NCI-H526 treated with DMSO at 0.1 percent for 48 hours (cell line): ENCODE results near the gene SHROOM1.
A peak's percentile ranks its signal among the peaks of the same experiment; 100 is the strongest.
"Not testable (repeated sequence)": the region's sequence is repeated elsewhere in the genome, so short reads cannot be mapped to it uniquely, and the experiment has no call there.

Source experiments
- DNase-seq: peaks from one replicate; lab custom pipeline; 2025; lab: John Stamatoyannopoulos, UW

SHROOM1 gene

DNA sequence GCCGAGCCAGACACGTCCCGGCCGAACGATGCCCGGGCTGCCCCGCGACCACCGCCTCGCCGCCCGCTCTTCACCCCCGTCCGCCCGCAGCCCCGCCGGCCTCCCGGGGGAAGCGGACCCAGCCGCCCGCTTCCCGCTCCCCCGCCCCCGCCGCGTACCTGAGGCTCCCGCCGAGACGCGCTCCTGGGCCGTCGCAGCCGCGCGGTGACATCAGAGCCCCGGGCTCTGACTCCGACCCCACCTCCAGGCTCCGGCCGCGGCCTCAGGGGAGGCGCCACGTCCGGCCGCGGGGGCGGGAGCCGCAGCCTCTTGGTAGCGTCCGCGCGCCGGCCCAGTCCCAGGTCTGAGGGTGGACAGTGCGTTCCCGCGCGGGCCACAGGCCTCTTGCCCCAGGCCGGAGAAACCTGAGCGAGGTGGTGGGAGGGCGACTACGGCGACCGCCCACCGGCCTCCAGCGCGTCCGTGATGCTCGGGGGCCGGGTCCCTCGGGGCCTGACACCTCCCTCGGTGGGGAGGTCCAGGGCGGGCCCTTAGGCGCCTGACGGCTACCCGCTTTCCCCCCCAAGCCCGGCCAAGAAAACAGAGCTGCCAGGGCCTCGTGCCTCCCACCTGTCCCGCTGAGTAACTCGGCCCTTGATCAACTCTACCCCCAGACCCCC lies at the start of gene SHROOM1:
Gene SHROOM1, minus strand, starts transcription at position 212 of the 659 bp plus-strand sequence. CDS start 4,507 bp downstream, outside the sequence.
- DNase-seq, result no peak

- DNase-seq, result no peak
These were observed 47.5 kb upstream of the SHROOM1 start for GRCh38 chr5:132877938-132878337.

DNA sequence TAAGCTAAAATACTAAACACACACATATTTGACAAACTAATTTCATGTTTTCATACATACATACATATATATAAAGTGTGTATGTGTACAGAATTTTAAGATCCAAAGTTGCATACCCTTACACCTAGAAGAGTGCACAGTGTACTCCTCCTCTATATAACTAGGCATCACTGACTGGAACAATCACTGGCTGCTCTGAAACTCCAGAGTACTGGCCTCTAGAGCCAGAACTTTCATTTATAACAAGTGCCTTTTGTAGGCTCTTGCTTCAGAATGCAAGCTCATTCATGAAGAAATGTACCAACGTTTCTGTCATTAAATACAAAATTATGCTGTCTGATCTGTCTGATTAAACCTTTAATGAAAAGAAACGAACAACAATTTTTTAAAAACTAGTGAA lies 47.0 kb upstream of the SHROOM1 start:
- DNase-seq, result no peak

GRCh38 chr5:132876020-132876759 lies 45.7 kb upstream of the SHROOM1 start:
- DNase-seq, result no peak

- DNase-seq, result no peak
These were observed 43.5 kb upstream of the SHROOM1 start for GRCh38 chr5:132873930-132874271.

- DNase-seq, result no peak
These were observed 42.9 kb upstream of the SHROOM1 start, which contains the start of gene LEAP2 for GRCh38 chr5:132873119-132873929. LEAP2 (plus strand) TSS chr5:132873668; CDS start chr5:132873695, 27 bp downstream.

DNA sequence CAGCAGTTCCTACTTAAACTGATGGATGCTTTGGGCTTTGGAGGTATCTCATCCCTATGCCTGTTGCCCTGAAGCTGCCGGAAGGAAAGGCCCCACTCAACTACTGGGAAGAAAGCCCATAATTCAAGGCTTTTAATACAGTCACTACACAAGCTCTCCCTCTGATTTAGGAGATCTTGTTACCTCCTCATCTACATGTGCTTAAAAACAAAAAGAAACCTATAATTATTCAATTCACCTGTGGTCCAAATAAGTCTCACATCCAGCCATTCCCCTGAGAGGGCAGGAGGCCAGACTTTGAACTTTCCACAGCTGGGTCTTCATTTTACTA lies 42.3 kb upstream of the SHROOM1 start:
- DNase-seq, result no peak

GRCh38 chr5:132871459-132872284 lies 41.2 kb upstream of the SHROOM1 start:
- DNase-seq, result no peak

GRCh38 chr5:132870801-132871200 lies 40.4 kb upstream of the SHROOM1 start:
- no peak for DNase-seq

DNA sequence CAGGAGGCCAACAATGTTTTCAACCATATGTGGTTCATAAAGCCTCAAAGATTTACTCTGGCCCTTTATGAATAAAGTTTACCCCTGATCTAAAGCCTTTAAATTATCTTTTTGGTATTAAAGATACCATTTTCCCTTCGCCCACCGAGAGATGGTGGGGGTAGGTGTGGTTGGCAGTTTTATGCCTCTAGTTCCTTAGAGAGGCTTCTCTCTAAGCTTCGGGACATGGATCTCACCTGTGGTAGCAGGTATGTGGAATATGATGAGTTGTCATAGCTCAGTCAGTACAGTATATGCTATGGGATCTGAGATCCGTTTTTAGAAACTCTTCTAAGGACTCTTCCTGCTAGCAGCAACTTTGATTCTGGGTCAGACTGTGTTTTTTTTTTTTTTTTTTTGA lies 38.3 kb upstream of the SHROOM1 start:
- no peak for DNase-seq

DNA sequence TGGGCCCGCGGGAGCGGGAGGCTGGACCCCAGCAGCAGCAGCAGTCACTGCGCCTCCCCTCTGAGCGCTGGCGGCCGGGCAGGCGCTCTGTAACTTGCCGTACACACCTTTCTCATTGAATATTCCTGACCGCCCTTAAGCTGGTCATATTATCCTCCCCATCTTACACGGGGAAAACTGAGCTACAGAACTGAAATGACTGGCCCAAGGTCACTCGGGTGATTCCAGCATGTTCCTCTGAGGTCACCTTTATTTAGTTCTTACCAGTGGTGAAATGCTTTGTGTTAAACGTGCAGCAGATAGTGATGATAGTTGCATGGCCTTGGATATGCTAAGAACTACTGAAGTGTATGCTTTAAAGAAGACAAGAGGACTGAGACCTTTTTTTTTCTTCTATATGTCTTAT lies 36.6 kb upstream of the SHROOM1 start:
- no peak for DNase-seq

DNA sequence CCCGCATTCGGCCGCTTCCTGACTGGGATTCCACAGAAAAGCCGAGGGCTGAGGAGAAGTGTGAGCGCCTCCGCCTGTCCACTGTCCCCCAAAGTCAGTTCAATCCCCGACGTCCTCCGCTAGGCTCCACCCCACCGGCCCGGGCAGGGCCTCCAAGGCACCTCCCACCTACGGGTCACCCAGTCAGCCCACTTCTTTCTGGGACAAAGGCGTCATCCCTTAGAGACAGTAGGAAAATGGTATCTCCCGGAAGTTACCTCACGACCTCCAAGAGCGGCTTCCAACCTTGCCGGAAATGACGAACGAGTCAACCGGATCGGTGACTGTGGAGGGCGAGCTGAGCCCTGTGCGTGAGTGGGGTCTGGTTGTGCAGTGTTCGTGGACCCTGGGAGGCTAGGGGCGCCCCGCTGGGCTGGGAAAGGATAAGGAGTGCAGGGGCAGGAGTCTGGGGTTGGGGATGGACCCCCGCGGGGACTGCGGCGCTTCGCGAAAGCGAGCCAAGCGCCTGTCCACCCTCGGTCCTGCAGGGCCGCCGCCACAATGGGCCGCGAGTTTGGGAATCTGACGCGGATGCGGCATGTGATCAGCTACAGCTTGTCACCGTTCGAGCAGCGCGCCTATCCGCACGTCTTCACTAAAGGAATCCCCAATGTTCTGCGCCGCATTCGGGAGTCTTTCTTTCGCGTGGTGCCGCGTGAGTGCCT lies 36.0 kb upstream of the SHROOM1 start, which contains the start of the genes GDF9 and UQCRQ:
Gene GDF9, minus strand, starts transcription at position 128 of the 704 bp plus-strand sequence. CDS start 1,936 bp downstream, outside the sequence.
Gene UQCRQ, plus strand, starts transcription at position 301 of the 704 bp plus-strand sequence. Its CDS starts 240 bp downstream, at position 541.
- DNase-seq, result peak; percentile 87

- no peak for DNase-seq
These were observed 35.4 kb upstream of the SHROOM1 start for GRCh38 chr5:132865668-132866341.

- no peak for DNase-seq
These were observed 30.3 kb upstream of the SHROOM1 start for GRCh38 chr5:132860742-132861141.

- DNase-seq, result no peak
These were observed 29.5 kb upstream of the SHROOM1 start for GRCh38 chr5:132859889-132860437.

DNA sequence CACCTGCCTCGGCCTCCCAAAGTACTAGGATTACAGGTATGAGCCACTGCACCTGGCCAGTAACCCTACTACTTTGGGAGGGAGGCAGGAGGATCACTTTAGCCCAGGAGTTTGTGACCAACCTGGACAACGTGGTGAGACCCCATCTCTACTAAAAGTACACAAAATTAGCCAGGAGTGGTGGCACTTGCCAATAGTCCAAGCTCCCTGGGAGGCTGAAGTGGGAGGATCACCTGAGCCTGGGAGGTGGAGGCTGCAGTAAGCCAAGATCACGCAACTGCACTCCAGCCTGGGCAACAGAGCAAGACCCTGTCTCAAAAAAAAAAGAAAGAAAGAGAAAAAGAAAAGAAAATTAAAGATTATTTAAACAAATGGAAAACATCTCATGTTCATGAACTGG lies 25.6 kb upstream of the SHROOM1 start:
- DNase-seq, result no peak

DNA sequence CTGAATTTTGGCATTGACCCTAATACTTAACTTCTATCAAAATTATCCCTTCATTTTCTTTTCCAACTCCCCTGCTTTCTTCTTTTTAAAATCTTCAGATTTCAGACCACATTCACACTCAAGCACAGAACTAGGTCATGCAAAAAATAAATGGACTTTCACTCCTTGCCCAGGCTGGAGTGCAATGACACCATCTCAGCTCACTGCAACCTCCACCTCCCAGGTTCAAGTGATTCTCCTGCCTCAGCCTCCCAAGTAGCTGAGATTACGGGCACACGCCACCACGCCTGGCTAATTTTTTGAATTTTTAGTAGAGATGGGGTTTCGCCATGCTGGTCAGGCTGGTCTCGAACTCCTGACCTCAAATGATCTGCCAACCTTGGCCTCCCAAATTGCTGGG lies 24.5 kb upstream of the SHROOM1 start:
- not testable (repeated sequence) for DNase-seq

GRCh38 chr5:132854301-132854700 lies 23.9 kb upstream of the SHROOM1 start:
- DNase-seq, result no peak

- no peak for DNase-seq
These were observed 23.3 kb upstream of the SHROOM1 start for GRCh38 chr5:132853790-132854189.

DNA sequence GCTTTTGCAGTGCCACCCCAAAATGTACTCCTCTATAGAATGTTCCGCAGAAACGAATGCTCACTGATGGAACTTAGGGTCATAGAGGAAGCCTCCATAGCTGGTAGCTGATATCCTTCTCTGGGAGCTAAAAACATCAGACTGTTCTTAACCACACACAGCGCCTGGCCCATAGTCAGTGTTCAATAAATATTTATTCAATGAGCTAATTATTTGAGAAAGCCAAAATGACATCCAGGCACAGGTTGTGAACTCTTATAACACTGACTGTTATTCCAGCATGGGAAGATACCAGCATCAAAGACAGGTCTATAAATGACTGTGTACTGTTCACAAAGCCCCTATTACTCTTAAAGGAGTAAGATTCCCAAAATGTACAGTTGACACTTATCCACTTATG lies 22.9 kb upstream of the SHROOM1 start:
- DNase-seq, result no peak
